Panc1 (cell line): ENCODE measurements around the gene RAPGEF1.

Source experiments
- POLR2AphosphoS5 ChIP-seq: IDR thresholded peaks from 2 replicates; pipeline ENCODE4 v1.6.1; 2012; ENCODE audit warnings: mild to moderate bottlenecking, low read depth, low read length, moderate library complexity
- SIN3A ChIP-seq: IDR thresholded peaks from 2 replicates; pipeline ENCODE4 v1.6.1; 2012; ENCODE audit warnings: low read depth, mild to moderate bottlenecking, low read length, moderate library complexity, borderline replicate concordance; ENCODE audit not compliant: insufficient read depth
- TCF7L2 ChIP-seq: IDR thresholded peaks from 2 replicates; pipeline ENCODE4 v1.6.1; 2011; ENCODE audit warnings: mild to moderate bottlenecking, low read depth, low read length, inconsistent platforms
- TF ChIP-seq, protein P1 (sequence below): fragments of 450-650 bp; IDR thresholded peaks from 2 replicates; pipeline ENCODE4 v1.5.1; 2017; ENCODE audit warnings: mild to moderate bottlenecking
- TF ChIP-seq, protein P2 (sequence below), 2 experiments: IDR thresholded peaks; 2 replicates each; pipeline ENCODE4 v1.6.1; 2011 to 2012; ENCODE audit warnings: low read depth in 2 of 2, control low read depth in 1 of 2, low read length in 1 of 2, mild to moderate bottlenecking in 1 of 2, moderate library complexity in 1 of 2; ENCODE audit not compliant: insufficient read depth in 1 of 2

DNA sequence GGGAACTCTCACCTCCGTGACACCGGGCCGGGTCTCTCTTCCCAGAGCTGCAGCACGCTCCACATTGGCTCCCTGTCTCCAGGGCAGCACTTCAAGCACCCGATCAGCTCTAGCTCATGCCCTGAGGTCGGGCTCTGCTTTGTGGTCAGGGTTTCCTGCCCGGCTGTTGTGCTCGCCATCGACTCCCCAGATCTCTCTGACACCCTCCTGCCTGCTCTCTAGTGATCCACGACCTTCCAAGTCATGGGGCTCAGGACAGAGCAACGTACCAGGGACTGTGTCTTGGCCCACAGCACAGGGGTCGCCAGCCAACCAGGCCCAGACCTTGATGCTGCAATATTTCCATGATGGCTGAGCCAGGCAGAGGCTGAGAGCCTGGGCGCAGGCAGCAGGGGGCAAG is 149.4 kb downstream of the RAPGEF1 start:
- TF ChIP-seq, protein P1, sequence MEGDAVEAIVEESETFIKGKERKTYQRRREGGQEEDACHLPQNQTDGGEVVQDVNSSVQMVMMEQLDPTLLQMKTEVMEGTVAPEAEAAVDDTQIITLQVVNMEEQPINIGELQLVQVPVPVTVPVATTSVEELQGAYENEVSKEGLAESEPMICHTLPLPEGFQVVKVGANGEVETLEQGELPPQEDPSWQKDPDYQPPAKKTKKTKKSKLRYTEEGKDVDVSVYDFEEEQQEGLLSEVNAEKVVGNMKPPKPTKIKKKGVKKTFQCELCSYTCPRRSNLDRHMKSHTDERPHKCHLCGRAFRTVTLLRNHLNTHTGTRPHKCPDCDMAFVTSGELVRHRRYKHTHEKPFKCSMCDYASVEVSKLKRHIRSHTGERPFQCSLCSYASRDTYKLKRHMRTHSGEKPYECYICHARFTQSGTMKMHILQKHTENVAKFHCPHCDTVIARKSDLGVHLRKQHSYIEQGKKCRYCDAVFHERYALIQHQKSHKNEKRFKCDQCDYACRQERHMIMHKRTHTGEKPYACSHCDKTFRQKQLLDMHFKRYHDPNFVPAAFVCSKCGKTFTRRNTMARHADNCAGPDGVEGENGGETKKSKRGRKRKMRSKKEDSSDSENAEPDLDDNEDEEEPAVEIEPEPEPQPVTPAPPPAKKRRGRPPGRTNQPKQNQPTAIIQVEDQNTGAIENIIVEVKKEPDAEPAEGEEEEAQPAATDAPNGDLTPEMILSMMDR, result no peak
- TF ChIP-seq POLR2AphosphoS5 (no peak), TCF7L2 (no peak), SIN3A (no peak)
- TF ChIP-seq, protein P2, sequence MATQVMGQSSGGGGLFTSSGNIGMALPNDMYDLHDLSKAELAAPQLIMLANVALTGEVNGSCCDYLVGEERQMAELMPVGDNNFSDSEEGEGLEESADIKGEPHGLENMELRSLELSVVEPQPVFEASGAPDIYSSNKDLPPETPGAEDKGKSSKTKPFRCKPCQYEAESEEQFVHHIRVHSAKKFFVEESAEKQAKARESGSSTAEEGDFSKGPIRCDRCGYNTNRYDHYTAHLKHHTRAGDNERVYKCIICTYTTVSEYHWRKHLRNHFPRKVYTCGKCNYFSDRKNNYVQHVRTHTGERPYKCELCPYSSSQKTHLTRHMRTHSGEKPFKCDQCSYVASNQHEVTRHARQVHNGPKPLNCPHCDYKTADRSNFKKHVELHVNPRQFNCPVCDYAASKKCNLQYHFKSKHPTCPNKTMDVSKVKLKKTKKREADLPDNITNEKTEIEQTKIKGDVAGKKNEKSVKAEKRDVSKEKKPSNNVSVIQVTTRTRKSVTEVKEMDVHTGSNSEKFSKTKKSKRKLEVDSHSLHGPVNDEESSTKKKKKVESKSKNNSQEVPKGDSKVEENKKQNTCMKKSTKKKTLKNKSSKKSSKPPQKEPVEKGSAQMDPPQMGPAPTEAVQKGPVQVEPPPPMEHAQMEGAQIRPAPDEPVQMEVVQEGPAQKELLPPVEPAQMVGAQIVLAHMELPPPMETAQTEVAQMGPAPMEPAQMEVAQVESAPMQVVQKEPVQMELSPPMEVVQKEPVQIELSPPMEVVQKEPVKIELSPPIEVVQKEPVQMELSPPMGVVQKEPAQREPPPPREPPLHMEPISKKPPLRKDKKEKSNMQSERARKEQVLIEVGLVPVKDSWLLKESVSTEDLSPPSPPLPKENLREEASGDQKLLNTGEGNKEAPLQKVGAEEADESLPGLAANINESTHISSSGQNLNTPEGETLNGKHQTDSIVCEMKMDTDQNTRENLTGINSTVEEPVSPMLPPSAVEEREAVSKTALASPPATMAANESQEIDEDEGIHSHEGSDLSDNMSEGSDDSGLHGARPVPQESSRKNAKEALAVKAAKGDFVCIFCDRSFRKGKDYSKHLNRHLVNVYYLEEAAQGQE (IDR thresholded peaks at IDR 0.05; ENCODE audit: insufficient read depth in 1 of 2, low read depth in 2 of 2, low read length in 1 of 2), result no peak
